HCT116 (cell line): ENCODE measurements around the gene PRKAB2. TPM values are rescaled to one million over a fixed set of nuclear protein-coding genes. Genes with fewer than 3 reads are reported as not detected.

ENCODE experiments used
- ATAC-seq: fragments of 200-7000 bp; cut with Tn5 transposase; 2 replicates; pipeline ENCODE4 v1.9.1; 2020; ENCODE audit warnings: mild to moderate bottlenecking, moderate library complexity
- BruUV-seq: library from RNA; stranded (reverse); fragments of 400-500 nt; replicated peaks from 2 replicates; lab custom pipeline; 2021; lab: Mats Ljungman, UMichigan
- CTCF ChIA-PET: fragments of 300-600 bp; sonication (Branson Sonifier 250); formaldehyde crosslinking; loops from one replicate; lab custom pipeline; 2021; ENCODE audit warnings: antibody characterized with exemption; lab: Charles Lee
- POLR2A ChIA-PET: fragments of 300-600, 350-600 bp; sonication (Branson Sonifier 250); formaldehyde crosslinking; loops from one replicate; lab custom pipeline; 2021; ENCODE audit warnings: antibody characterized with exemption; lab: Charles Lee
- RAD21 ChIA-PET, 2 experiments: fragments of 300-600 bp; sonication (Branson Sonifier 250); formaldehyde crosslinking; loops; one replicate each; lab custom pipeline; 2023; ENCODE audit warnings: low total read pairs in 2 of 2; ENCODE audit not compliant: uncharacterized antibody in 2 of 2, unreplicated experiment in 2 of 2, low non-redundant PET in 1 of 2; lab: Charles Lee
- DNase-seq: peaks from one replicate; pipeline ENCODE4 v3.0.0-alpha.2; 2010; ENCODE audit warnings: low read depth, low spot score
- H2AFZ ChIP-seq: fragments of 200-600 bp; shearing (Covaris generic), sonication (generic); 2 replicates; pipeline ENCODE4 v1.6.1; 2017; ENCODE audit warnings: low read depth, mixed run types, mixed read lengths, antibody characterized with exemption, low read length; ENCODE audit not compliant: poor library complexity, severe bottlenecking
- H3K27ac ChIP-seq: 2 replicates; pipeline ENCODE4 v1.5.1; 2012; ENCODE audit warnings: low read depth, low read length
- H3K27me3 ChIP-seq: fragments of 200-600 bp; sonication (generic); 2 replicates; pipeline ENCODE4 v1.6.1; 2016; ENCODE audit warnings: mixed run types, low read length, mixed read lengths; ENCODE audit not compliant: insufficient read depth
- H3K36me3 ChIP-seq, 2 experiments: fragments of 200-500 bp in 1 of 2; fragments of 200-600 bp in 1 of 2; sonication (Bioruptor generic) in 1 of 2; sonication (generic) in 1 of 2; 2 replicates each; pipeline versions ENCODE4 v1.5.1 to v1.6.1; 2014 to 2016; ENCODE audit warnings: low read length in 2 of 2, inconsistent platforms in 1 of 2, mixed read lengths in 1 of 2, mixed run types in 1 of 2; ENCODE audit not compliant: insufficient read depth in 2 of 2, control insufficient read depth in 1 of 2
- H3K4me1 ChIP-seq, 2 experiments: fragments of 200-600 bp in 1 of 2; sonication (generic) in 1 of 2; 2 replicates each; pipeline versions ENCODE4 v1.5.1 to v1.6.1; 2012 to 2017; ENCODE audit warnings: low read length in 2 of 2, inconsistent platforms in 1 of 2, mild to moderate bottlenecking in 1 of 2, mixed read lengths in 1 of 2, mixed run types in 1 of 2, moderate library complexity in 1 of 2; ENCODE audit not compliant: insufficient read depth in 2 of 2, control insufficient read depth in 1 of 2
- H3K4me2 ChIP-seq: fragments of 200-600 bp; sonication (generic); 2 replicates; pipeline ENCODE4 v1.6.1; 2017; ENCODE audit warnings: mixed run types, low read length, mixed read lengths
- H3K4me3 ChIP-seq, 2 experiments: fragments of 200-600 bp in 1 of 2; sonication (generic) in 1 of 2; replicated peaks in 1 of 2; 2 replicates each; pipeline ENCODE4 v1.5.1; 2011 to 2016; ENCODE audit warnings: low read length in 2 of 2, control low read depth in 1 of 2, low read depth in 1 of 2, mild to moderate bottlenecking in 1 of 2, mixed read lengths in 1 of 2, mixed run types in 1 of 2
- H3K79me2 ChIP-seq: fragments of 200-600 bp; sonication (generic); 2 replicates; pipeline ENCODE4 v1.6.1; 2017; ENCODE audit warnings: mild to moderate bottlenecking, mixed run types, low read length, moderate library complexity, mixed read lengths; ENCODE audit not compliant: insufficient read depth
- H3K9ac ChIP-seq: fragments of 200-600 bp; sonication (generic); 2 replicates; pipeline ENCODE4 v1.6.1; 2016; ENCODE audit warnings: low read length, mixed read lengths
- H3K9me2 ChIP-seq: fragments of 200-600 bp; sonication (generic), shearing (Covaris generic); 2 replicates; pipeline ENCODE4 v1.6.1; 2017; ENCODE audit warnings: mixed run types, mild to moderate bottlenecking, moderate library complexity; ENCODE audit not compliant: insufficient read depth
- H3K9me3 ChIP-seq, 2 experiments: fragments of 200-500 bp in 1 of 2; fragments of 200-600 bp in 1 of 2; sonication (Bioruptor generic) in 1 of 2; sonication (generic) in 1 of 2; 2 replicates each; pipeline ENCODE4 v1.6.1; 2014 to 2017; ENCODE audit warnings: low read length in 2 of 2, mixed read lengths in 2 of 2, inconsistent platforms in 1 of 2, low read depth in 1 of 2, mild to moderate bottlenecking in 1 of 2, mixed run types in 1 of 2, moderate library complexity in 1 of 2; ENCODE audit not compliant: control insufficient read depth in 1 of 2, insufficient read depth in 1 of 2
- H4K20me1 ChIP-seq: fragments of 200-600 bp; sonication (generic), shearing (Covaris generic); 2 replicates; pipeline ENCODE4 v1.6.1; 2017; ENCODE audit warnings: mixed run types, mild to moderate bottlenecking, moderate library complexity; ENCODE audit not compliant: insufficient read depth
- CEBPB ChIP-seq: IDR thresholded peaks from 2 replicates; pipeline ENCODE4 v1.6.1; 2012; ENCODE audit warnings: low read depth
- EGR1 ChIP-seq: IDR thresholded peaks from 2 replicates; pipeline ENCODE4 v1.6.1; 2012; ENCODE audit warnings: low read depth
- ELF1 ChIP-seq: IDR thresholded peaks from 2 replicates; pipeline ENCODE4 v1.6.1; 2012; ENCODE audit warnings: low read depth, borderline replicate concordance
- EZH2 ChIP-seq: fragments of 200-600 bp; sonication (generic); IDR thresholded peaks from 2 replicates; pipeline ENCODE4 v1.6.1; 2017; ENCODE audit warnings: antibody characterized with exemption, mixed run types
- EZH2phosphoT487 ChIP-seq: fragments of 200-600 bp; IDR thresholded peaks from 2 replicates; pipeline ENCODE4 v1.6.1; 2018; ENCODE audit warnings: antibody characterized with exemption, borderline replicate concordance
- FOSL1 ChIP-seq: IDR thresholded peaks from 2 replicates; pipeline ENCODE4 v1.6.1; 2012; ENCODE audit warnings: low read depth
- JUND ChIP-seq: IDR thresholded peaks from 2 replicates; pipeline ENCODE4 v1.6.1; 2012
- MAX ChIP-seq: IDR thresholded peaks from 2 replicates; pipeline ENCODE4 v1.6.1; 2012
- POLR2A ChIP-seq: IDR thresholded peaks from 2 replicates; pipeline ENCODE4 v1.7.0; 2011; ENCODE audit warnings: borderline replicate concordance; ENCODE audit not compliant: insufficient read depth, insufficient read length; ENCODE audit errors: extremely low read depth
- POLR2AphosphoS5 ChIP-seq: IDR thresholded peaks from 2 replicates; pipeline ENCODE4 v1.6.1; 2011; ENCODE audit warnings: mild to moderate bottlenecking, low read depth, low read length, moderate library complexity
- RAD21 ChIP-seq: IDR thresholded peaks from 2 replicates; pipeline ENCODE4 v1.6.1; 2012; ENCODE audit warnings: low read depth, mild to moderate bottlenecking
- REST ChIP-seq: IDR thresholded peaks from 2 replicates; pipeline ENCODE4 v1.6.1; 2012; ENCODE audit warnings: low read depth
- SIN3A ChIP-seq: IDR thresholded peaks from 2 replicates; pipeline ENCODE4 v1.6.1; 2012; ENCODE audit warnings: low read depth
- SP1 ChIP-seq: IDR thresholded peaks from 2 replicates; pipeline ENCODE4 v1.6.1; 2012; ENCODE audit warnings: low read depth
- SRF ChIP-seq: IDR thresholded peaks from 2 replicates; pipeline ENCODE4 v1.6.1; 2012; ENCODE audit warnings: low read depth
- ZNF274 ChIP-seq: fragments of 200-500 bp; sonication (Bioruptor generic); IDR thresholded peaks from 2 replicates; pipeline ENCODE4 v1.6.1; 2014; ENCODE audit warnings: mild to moderate bottlenecking, low read depth, low read length, inconsistent platforms
- intact Hi-C: fragments of 100-400 bp; cut with micrococcal nuclease; formaldehyde crosslinking; loops from 2 replicates; pipeline ENCODE4 v1.10.0; 2022
- total RNA-seq: library from RNA; stranded (reverse); gene quantifications from one replicate; pipeline ENCODE4 v1.2.1, GENCODE V29; 2021; ENCODE audit not compliant: unreplicated experiment
- TF ChIP-seq, protein P1 (sequence below): IDR thresholded peaks from 2 replicates; pipeline ENCODE4 v1.6.1; 2012
- TF ChIP-seq, protein P2 (sequence below), 3 experiments: fragments of 200-600 bp in 1 of 3; sonication (generic) in 1 of 3; IDR thresholded peaks in 2 of 3; conservative IDR thresholded peaks in 1 of 3; 2 replicates each; pipeline ENCODE4 v1.5.1; 2012 to 2017; ENCODE audit warnings: low read depth in 2 of 3, low read length in 2 of 3, antibody characterized with exemption in 1 of 3, borderline replicate concordance in 1 of 3, control low read depth in 1 of 3, mild to moderate bottlenecking in 1 of 3, mixed read lengths in 1 of 3, mixed run types in 1 of 3, moderate library complexity in 1 of 3; ENCODE audit not compliant: insufficient read depth in 1 of 3

Gene PRKAB2
- total RNA-seq, 1 experiment from 2014 or later: 10.9 TPM

DNA sequence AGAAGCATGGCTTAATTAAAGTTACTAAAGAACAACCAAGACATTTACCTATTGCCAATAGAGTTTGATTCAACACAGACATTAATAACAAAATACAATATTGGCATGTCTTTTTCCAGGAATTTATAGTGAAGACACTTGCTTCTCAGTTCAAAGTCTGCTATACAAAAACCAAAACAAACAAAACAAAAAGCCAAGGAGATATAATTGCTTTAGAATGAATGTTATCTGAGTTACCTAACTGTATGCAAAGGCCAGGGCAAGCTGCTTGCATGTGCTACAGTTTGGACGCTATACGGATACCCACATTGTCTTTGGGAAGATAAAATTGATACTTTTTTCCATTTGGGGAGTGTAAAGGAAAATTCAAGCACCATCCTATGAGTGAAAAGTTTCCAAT, 39.3 kb upstream of the PRKAB2 start:
- ChIA-PET CTCF (no interaction called here), POLR2A (no interaction called here), RAD21 (no interaction called here)
- Histone ChIP-seq H3K9me2 (no peaks in the 10 kb centered on the region), H2AFZ (no peak overlapping the region), H3K4me2 (no peak overlapping the region), H3K36me3 (no peaks in the 10 kb centered on the region), H3K9ac (no peak overlapping the region), H3K79me2 (no peaks in the 10 kb centered on the region), H3K9me3 (no peaks in the 10 kb centered on the region), H3K27ac (no peak overlapping the region), H4K20me1 (no peaks in the 10 kb centered on the region), H3K4me1 (0 out of 4 replicates have a peak, but pooled peaks cover 0 to 3% of the 10 kb centered on the region in 2 experiments), H3K4me3 (no peak overlapping the region), H3K27me3 (no peaks in the 10 kb centered on the region)
- TF ChIP-seq CEBPB (no peak), EZH2phosphoT487 (no peak), ZNF274 (no peak), POLR2A (no peak), JUND (no peak), POLR2AphosphoS5 (no peak)
- ATAC-seq: no peak
- BruUV-seq: no TSS peak
- intact Hi-C loops: no loop called here
- no peak for DNase-seq

- no peaks in the 10 kb centered on the region for H3K79me2 ChIP-seq
- H3K9ac ChIP-seq: no peak overlapping the region
- H3K36me3 ChIP-seq: no peaks in the 10 kb centered on the region
- intact Hi-C loops: no loop called here
- ChIA-PET CTCF (no interaction called here), RAD21 (no interaction called here), POLR2A (no interaction called here)
- no peaks in the 10 kb centered on the region for H3K27me3 ChIP-seq
- DNase-seq (no peak), ATAC-seq (no peak)
- no peak overlapping the region for H3K4me3 ChIP-seq
- H3K4me2 ChIP-seq: no peak overlapping the region
- 0 out of 4 replicates have a peak, but pooled peaks cover 0 to 3% of the 10 kb centered on the region in 2 experiments for H3K4me1 ChIP-seq
- no peak overlapping the region for H2AFZ ChIP-seq
- H3K9me3 ChIP-seq: no peaks in the 10 kb centered on the region
- H3K27ac ChIP-seq: no peak overlapping the region
- BruUV-seq: no TSS peak
- no peaks in the 10 kb centered on the region for H3K9me2 ChIP-seq
- no peaks in the 10 kb centered on the region for H4K20me1 ChIP-seq
- TF ChIP-seq EZH2 (no peak), REST (no peak), SIN3A (no peak), JUND (no peak), ZNF274 (no peak), ELF1 (no peak), SP1 (no peak), FOSL1 (no peak), EZH2phosphoT487 (no peak), MAX (no peak), RAD21 (no peak), SRF (no peak), EGR1 (no peak)
- TF ChIP-seq, protein P1, sequence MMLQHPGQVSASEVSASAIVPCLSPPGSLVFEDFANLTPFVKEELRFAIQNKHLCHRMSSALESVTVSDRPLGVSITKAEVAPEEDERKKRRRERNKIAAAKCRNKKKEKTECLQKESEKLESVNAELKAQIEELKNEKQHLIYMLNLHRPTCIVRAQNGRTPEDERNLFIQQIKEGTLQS: no peak
- TF ChIP-seq, protein P2, sequence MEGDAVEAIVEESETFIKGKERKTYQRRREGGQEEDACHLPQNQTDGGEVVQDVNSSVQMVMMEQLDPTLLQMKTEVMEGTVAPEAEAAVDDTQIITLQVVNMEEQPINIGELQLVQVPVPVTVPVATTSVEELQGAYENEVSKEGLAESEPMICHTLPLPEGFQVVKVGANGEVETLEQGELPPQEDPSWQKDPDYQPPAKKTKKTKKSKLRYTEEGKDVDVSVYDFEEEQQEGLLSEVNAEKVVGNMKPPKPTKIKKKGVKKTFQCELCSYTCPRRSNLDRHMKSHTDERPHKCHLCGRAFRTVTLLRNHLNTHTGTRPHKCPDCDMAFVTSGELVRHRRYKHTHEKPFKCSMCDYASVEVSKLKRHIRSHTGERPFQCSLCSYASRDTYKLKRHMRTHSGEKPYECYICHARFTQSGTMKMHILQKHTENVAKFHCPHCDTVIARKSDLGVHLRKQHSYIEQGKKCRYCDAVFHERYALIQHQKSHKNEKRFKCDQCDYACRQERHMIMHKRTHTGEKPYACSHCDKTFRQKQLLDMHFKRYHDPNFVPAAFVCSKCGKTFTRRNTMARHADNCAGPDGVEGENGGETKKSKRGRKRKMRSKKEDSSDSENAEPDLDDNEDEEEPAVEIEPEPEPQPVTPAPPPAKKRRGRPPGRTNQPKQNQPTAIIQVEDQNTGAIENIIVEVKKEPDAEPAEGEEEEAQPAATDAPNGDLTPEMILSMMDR (IDR thresholded peaks at IDR 0.05 in 2 of 3, conservative IDR thresholded peaks at IDR 0.05 in 1 of 3; ENCODE audit: borderline replicate concordance in 1 of 3, insufficient read depth in 1 of 3, low read depth in 2 of 3, low read length in 2 of 3): no peak
Measured at GRCh38 chr1:147210987-147211386, 38.7 kb upstream of the PRKAB2 start.
